OCI-LY7 (cell line): ENCODE measurements around the gene HMBS. TPM values are rescaled to one million over a fixed set of nuclear protein-coding genes. Genes with fewer than 3 reads are reported as not detected.

ENCODE experiments used
- BruUV-seq: library from RNA; stranded (reverse); fragments of 400-500 nt; replicated peaks from 2 replicates; lab custom pipeline; 2021; lab: Mats Ljungman, UMichigan
- CTCF ChIA-PET: fragments of 300-600 bp; sonication (Branson Sonifier 250); formaldehyde crosslinking; loops from one replicate; lab custom pipeline; 2022; ENCODE audit warnings: antibody characterized with exemption; ENCODE audit not compliant: unreplicated experiment; lab: Charles Lee
- POLR2A ChIA-PET: fragments of 300-600 bp; sonication (Branson Sonifier 250); formaldehyde crosslinking; loops from one replicate; lab custom pipeline; 2022; ENCODE audit warnings: antibody characterized with exemption; lab: Charles Lee
- DNase-seq: peaks from one replicate; pipeline ENCODE4 v3.0.0-alpha.2; 2015; ENCODE audit warnings: low spot score
- H2AFZ ChIP-seq: fragments of 200-600 bp; sonication (generic), shearing (Covaris generic); 2 replicates; pipeline ENCODE4 v1.6.1; 2014; ENCODE audit warnings: mild to moderate bottlenecking, antibody characterized with exemption, low read length, moderate library complexity
- H3K27ac ChIP-seq: fragments of 200-600 bp; sonication (generic); 2 replicates; pipeline ENCODE4 v1.5.1; 2014; ENCODE audit warnings: mixed run types, low read depth, mild to moderate bottlenecking, moderate library complexity, low read length, inconsistent platforms; ENCODE audit not compliant: poor library complexity, severe bottlenecking
- H3K36me3 ChIP-seq: fragments of 200-600 bp; sonication (generic); 2 replicates; pipeline ENCODE4 v1.6.1; 2014; ENCODE audit warnings: mild to moderate bottlenecking, antibody characterized with exemption, low read length, moderate library complexity, mixed read lengths; ENCODE audit not compliant: insufficient read depth
- H3K4me1 ChIP-seq: fragments of 200-600 bp; sonication (generic); 2 replicates; pipeline ENCODE4 v1.5.1; 2014; ENCODE audit warnings: mild to moderate bottlenecking, low read length; ENCODE audit not compliant: insufficient read depth, poor library complexity, severe bottlenecking
- H3K4me2 ChIP-seq: fragments of 200-600 bp; sonication (generic); 2 replicates; pipeline ENCODE4 v1.6.1; 2014; ENCODE audit warnings: mild to moderate bottlenecking, low read length
- H3K4me3 ChIP-seq: fragments of 200-600 bp; sonication (generic); 2 replicates; pipeline ENCODE4 v1.5.1; 2014; ENCODE audit warnings: mild to moderate bottlenecking, low read depth, low read length; ENCODE audit not compliant: poor library complexity, severe bottlenecking
- H3K79me2 ChIP-seq: fragments of 200-600 bp; sonication (generic); 2 replicates; pipeline ENCODE4 v1.6.1; 2016; ENCODE audit warnings: low read depth, mild to moderate bottlenecking, low read length, moderate library complexity, mixed read lengths; ENCODE audit not compliant: insufficient read depth
- H3K9me2 ChIP-seq: fragments of 200-600 bp; sonication (generic); 2 replicates; pipeline ENCODE4 v1.6.1; 2016; ENCODE audit warnings: mild to moderate bottlenecking, low read length, mixed read lengths; ENCODE audit not compliant: insufficient read depth
- H3K9me3 ChIP-seq: fragments of 200-600 bp; sonication (generic); 2 replicates; pipeline ENCODE4 v1.6.1; 2014; ENCODE audit warnings: mild to moderate bottlenecking, mixed run types, low read length, mixed read lengths
- H4K20me1 ChIP-seq: fragments of 200-600 bp; sonication (generic); 2 replicates; pipeline ENCODE4 v1.6.1; 2014; ENCODE audit warnings: mild to moderate bottlenecking, antibody characterized with exemption, low read length, moderate library complexity, mixed read lengths; ENCODE audit not compliant: insufficient read depth
- CTCF ChIP-seq: fragments of 200-600 bp; sonication (generic); conservative IDR thresholded peaks from 2 replicates; pipeline ENCODE4 v1.5.1; 2014; ENCODE audit warnings: mild to moderate bottlenecking, antibody characterized with exemption, low read length, moderate library complexity, mixed read lengths
- EZH2phosphoT487 ChIP-seq: fragments of 200-600 bp; sonication (generic); IDR thresholded peaks from 2 replicates; pipeline ENCODE4 v1.6.1; 2018; ENCODE audit warnings: low read depth, borderline replicate concordance, mild to moderate bottlenecking, mixed run types, antibody characterized with exemption, low read length, moderate library complexity, mixed read lengths
- intact Hi-C: fragments of 100-400 bp; cut with micrococcal nuclease; formaldehyde crosslinking; loops from one replicate; pipeline ENCODE4 v1.10.0; 2022; ENCODE audit not compliant: unreplicated experiment
- total RNA-seq, 2 experiments: library from RNA; depleted of rRNA in 1 of 2; stranded (reverse); fragments of >200 nt in 1 of 2; shearing (Covaris generic) in 1 of 2; gene quantifications; 2 replicates each; pipeline ENCODE4 v1.2.3, GENCODE V29; 2014 to 2022

HMBS gene
- total RNA-seq, 2 experiments from 2014 or later, result 12.2 to 50.0 TPM

GRCh38 chr11:119116601-119117000, 31.9 kb downstream of the HMBS start:
- intact Hi-C loops, result no loop called here
- POLR2A ChIA-PET, result interaction anchor here (1.1 kb wide), 1 partner anchor 9 kb away, joined by 3 read pairs; the partner anchor contains the start of gene C2CD2L
- CTCF ChIA-PET, result interaction anchor here (0.6 kb wide), 1 partner anchor 10 kb away, joined by 3 read pairs; no protein-coding TSS in a partner anchor
- DNase-seq, result no peak
- no peaks in the 10 kb centered on the region for H3K79me2 ChIP-seq
- no peaks in the 10 kb centered on the region for H3K9me3 ChIP-seq
- H3K27ac ChIP-seq, result no peak overlapping the region
- no peak overlapping the region for H2AFZ ChIP-seq
- peaks cover 18% of the 10 kb centered on the region for H3K36me3 ChIP-seq
- H4K20me1 ChIP-seq, result no peaks in the 10 kb centered on the region
- H3K4me3 ChIP-seq, result no peak overlapping the region
- H3K9me2 ChIP-seq, result no peaks in the 10 kb centered on the region
- peaks cover 9% of the 10 kb centered on the region for H3K4me1 ChIP-seq
- no peak for TF ChIP-seq EZH2phosphoT487
- TF ChIP-seq CTCF, result no peak
- H3K4me2 ChIP-seq, result no peak overlapping the region
- no TSS peak for BruUV-seq

- ChIA-PET CTCF (no interaction called here), POLR2A (interaction anchor here (0.7 to 2.5 kb wide), 3 partner anchors 8 to 64 kb away, joined by 3 to 8 read pairs (median 3); no protein-coding TSS in a partner anchor)
- Histone ChIP-seq H3K79me2 (peaks cover 4% of the 10 kb centered on the region; the same call in 1 of the 2 replicates), H2AFZ (no peak overlapping the region), H4K20me1 (no peaks in the 10 kb centered on the region), H3K27ac (no peak overlapping the region), H3K4me3 (no peak overlapping the region), H3K36me3 (peaks cover 15% of the 10 kb centered on the region), H3K9me3 (no peaks in the 10 kb centered on the region), H3K4me2 (no peak overlapping the region), H3K4me1 (peaks cover 9% of the 10 kb centered on the region), H3K9me2 (no peaks in the 10 kb centered on the region)
- DNase-seq, result no peak
- TF ChIP-seq EZH2phosphoT487, result no peak
- BruUV-seq, result no TSS peak
- intact Hi-C loops, result no loop called here
Observed at GRCh38 chr11:119117004-119117706, 32.5 kb downstream of the HMBS start.

- intact Hi-C loops, result no loop called here
- no peak for DNase-seq
- CTCF ChIA-PET, result interaction anchor here (0.6 kb wide), 1 partner anchor 11 kb away, joined by 3 read pairs; the partner anchor contains the start of gene C2CD2L
- Histone ChIP-seq H3K9me2 (no peaks in the 10 kb centered on the region), H2AFZ (no peak overlapping the region), H3K4me3 (no peak overlapping the region), H3K4me2 (no peak overlapping the region), H3K9me3 (no peaks in the 10 kb centered on the region), H3K4me1 (peaks cover 15% of the 10 kb centered on the region), H3K36me3 (peaks cover 15% of the 10 kb centered on the region), H3K27ac (no peak overlapping the region), H4K20me1 (no peaks in the 10 kb centered on the region), H3K79me2 (peaks cover 9% of the 10 kb centered on the region; the same call in 1 of the 2 replicates)
- no TSS peak for BruUV-seq
- POLR2A ChIA-PET, result interaction anchor here (0.7 to 2.5 kb wide), 3 partner anchors 9 to 63 kb away, joined by 3 to 12 read pairs (median 8); partner anchors contain the start of gene C2CD2L
- no peak for TF ChIP-seq EZH2phosphoT487
- no peak for TF ChIP-seq CTCF
Observed at GRCh38 chr11:119118227-119118626, 33.5 kb downstream of the HMBS start.
